Upper lobe of right lung (tissue), 1 donor: ENCODE results near the gene IMPA2. TPM values are rescaled to one million over a fixed set of nuclear protein-coding genes. Genes with fewer than 3 reads are reported as not detected.

Source experiments
- ATAC-seq: fragments of 200-7000 bp; cut with Tn5 transposase; one replicate; pipeline ENCODE4 v1.9.1; 2020; ENCODE audit warnings: mild to moderate bottlenecking, moderate library complexity
- DNase-seq: peaks from one replicate; pipeline ENCODE4 v3.0.0-alpha.2; 2020
- H3K27ac ChIP-seq: fragments of 200-600 bp; one replicate; pipeline ENCODE4 v1.8.0; 2022
- H3K27me3 ChIP-seq: fragments of 200-600 bp; one replicate; pipeline ENCODE4 v1.8.0; 2022; ENCODE audit warnings: mild to moderate bottlenecking
- H3K36me3 ChIP-seq: fragments of 200-600 bp; one replicate; pipeline ENCODE4 v1.8.0; 2022
- H3K4me1 ChIP-seq: fragments of 200-600 bp; one replicate; pipeline ENCODE4 v1.8.0; 2022
- H3K4me3 ChIP-seq: fragments of 200-600 bp; one replicate; pipeline ENCODE4 v1.8.0; 2022; ENCODE audit warnings: mild to moderate bottlenecking
- H3K9me3 ChIP-seq: fragments of 200-600 bp; one replicate; pipeline ENCODE4 v1.8.0; 2022
- intact Hi-C: fragments of 100-400 bp; cut with DNase I; formaldehyde crosslinking; loops from one replicate; pipeline ENCODE4 v1.11.0; 2022
- total RNA-seq: library from RNA; stranded (reverse); fragmentation: NEBNext Ultra II Directional; extraction: Animal tissue kit (Norgen Biotek cat#: 25700); gene quantifications from one replicate; pipeline ENCODE4 v1.2.1, GENCODE V29; 2021
- TF ChIP-seq, protein P1 (sequence below): fragments of 200-600 bp; IDR thresholded peaks from one replicate; pipeline ENCODE4 v1.8.0; 2022; ENCODE audit warnings: antibody characterized with exemption
- donor health status: DM: no; HTN: yes; CAD: no; lungs with severe emphysema.

IMPA2 gene
- total RNA-seq, 1 donor from 2014 or later: 54.6 TPM

GRCh38 chr18:12028040-12028628 is 46.8 kb downstream of the IMPA2 start:
- no peaks in the 10 kb centered on the region for H3K9me3 ChIP-seq
- no peak overlapping the region for H3K27ac ChIP-seq
- H3K4me1 ChIP-seq: no peaks in the 10 kb centered on the region
- no peak for DNase-seq
- TF ChIP-seq, protein P1, sequence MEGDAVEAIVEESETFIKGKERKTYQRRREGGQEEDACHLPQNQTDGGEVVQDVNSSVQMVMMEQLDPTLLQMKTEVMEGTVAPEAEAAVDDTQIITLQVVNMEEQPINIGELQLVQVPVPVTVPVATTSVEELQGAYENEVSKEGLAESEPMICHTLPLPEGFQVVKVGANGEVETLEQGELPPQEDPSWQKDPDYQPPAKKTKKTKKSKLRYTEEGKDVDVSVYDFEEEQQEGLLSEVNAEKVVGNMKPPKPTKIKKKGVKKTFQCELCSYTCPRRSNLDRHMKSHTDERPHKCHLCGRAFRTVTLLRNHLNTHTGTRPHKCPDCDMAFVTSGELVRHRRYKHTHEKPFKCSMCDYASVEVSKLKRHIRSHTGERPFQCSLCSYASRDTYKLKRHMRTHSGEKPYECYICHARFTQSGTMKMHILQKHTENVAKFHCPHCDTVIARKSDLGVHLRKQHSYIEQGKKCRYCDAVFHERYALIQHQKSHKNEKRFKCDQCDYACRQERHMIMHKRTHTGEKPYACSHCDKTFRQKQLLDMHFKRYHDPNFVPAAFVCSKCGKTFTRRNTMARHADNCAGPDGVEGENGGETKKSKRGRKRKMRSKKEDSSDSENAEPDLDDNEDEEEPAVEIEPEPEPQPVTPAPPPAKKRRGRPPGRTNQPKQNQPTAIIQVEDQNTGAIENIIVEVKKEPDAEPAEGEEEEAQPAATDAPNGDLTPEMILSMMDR: no peak
- H3K36me3 ChIP-seq: peaks cover 22% of the 10 kb centered on the region
- intact Hi-C loops: no loop called here
- H3K4me3 ChIP-seq: no peak overlapping the region
- H3K27me3 ChIP-seq: no peaks in the 10 kb centered on the region
- ATAC-seq: no peak

GRCh38 chr18:12028674-12029073 is 47.4 kb downstream of the IMPA2 start:
- no peak for DNase-seq
- Histone ChIP-seq H3K27me3 (no peaks in the 10 kb centered on the region), H3K27ac (no peak overlapping the region), H3K36me3 (peaks cover 22% of the 10 kb centered on the region), H3K9me3 (no peaks in the 10 kb centered on the region), H3K4me3 (no peak overlapping the region), H3K4me1 (no peaks in the 10 kb centered on the region)
- no peak for ATAC-seq
- intact Hi-C loops: no loop called here
- TF ChIP-seq, protein P1: no peak

GRCh38 chr18:12029786-12030584 is 48.7 kb downstream of the IMPA2 start:
- Histone ChIP-seq H3K27ac (no peak overlapping the region), H3K27me3 (no peaks in the 10 kb centered on the region), H3K36me3 (peaks cover 22% of the 10 kb centered on the region), H3K4me1 (no peaks in the 10 kb centered on the region), H3K4me3 (no peak overlapping the region), H3K9me3 (no peaks in the 10 kb centered on the region)
- TF ChIP-seq, protein P1: no peak
- no peak for ATAC-seq
- intact Hi-C loops: no loop called here
- DNase-seq: no peak

DNA sequence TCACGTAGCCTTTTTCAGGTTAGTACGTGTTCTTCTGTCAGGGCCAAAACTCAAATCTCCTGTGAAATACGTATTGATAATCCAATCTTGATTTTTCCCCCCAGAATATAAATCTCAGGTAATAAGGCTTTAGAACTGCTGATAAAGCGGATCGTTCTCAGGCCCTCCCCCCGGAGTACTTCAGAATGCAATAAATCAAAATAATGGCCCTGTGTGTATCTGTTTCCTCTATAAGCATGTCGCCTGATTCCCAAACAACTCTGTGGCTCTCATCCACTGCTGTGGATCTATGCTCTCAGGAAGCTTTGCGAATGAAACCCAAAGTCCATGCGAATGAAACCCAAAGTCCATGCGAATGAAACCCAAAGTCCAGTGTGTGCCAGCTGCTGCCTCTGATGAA is 49.4 kb downstream of the IMPA2 start:
- no peaks in the 10 kb centered on the region for H3K4me1 ChIP-seq
- intact Hi-C loops: no loop called here
- DNase-seq (no peak), ATAC-seq (no peak)
- peaks cover 22% of the 10 kb centered on the region for H3K36me3 ChIP-seq
- H3K27me3 ChIP-seq: no peaks in the 10 kb centered on the region
- no peak overlapping the region for H3K27ac ChIP-seq
- no peaks in the 10 kb centered on the region for H3K9me3 ChIP-seq
- H3K4me3 ChIP-seq: no peak overlapping the region
- TF ChIP-seq, protein P1: no peak

GRCh38 chr18:12031181-12031580 is 49.9 kb downstream of the IMPA2 start:
- Histone ChIP-seq H3K9me3 (no peaks in the 10 kb centered on the region), H3K27me3 (no peaks in the 10 kb centered on the region), H3K36me3 (peaks cover 22% of the 10 kb centered on the region), H3K27ac (no peak overlapping the region), H3K4me1 (no peaks in the 10 kb centered on the region), H3K4me3 (no peak overlapping the region)
- no peak for ATAC-seq
- TF ChIP-seq, protein P1: no peak
- intact Hi-C loops: no loop called here
- DNase-seq: no peak
